K562 (cell line): ENCODE data around the gene MYH7B. TPM values are rescaled to one million over a fixed set of nuclear protein-coding genes. Genes with fewer than 3 reads are reported as not detected.

Experiments used
- ATAC-seq: fragments of 200-7000 bp; cut with Tn5 transposase; 3 replicates; pipeline ENCODE4 v1.9.1; 2020; ENCODE audit warnings: moderate library complexity
- BruUV-seq: library from RNA; stranded (reverse); fragments of 400-500 nt; replicated peaks from 2 replicates; lab custom pipeline; 2021; lab: Mats Ljungman, UMichigan
- CTCF ChIA-PET: fragments of 300-600 bp; formaldehyde crosslinking; extraction: SDS; loops from one replicate; lab custom pipeline; 2021; ENCODE audit warnings: low intra/inter-chr PET ratio; lab: Yijun Ruan, JAX
- POLR2A ChIA-PET: fragments of 300-600, 350-650 bp; sonication (Branson Sonifier 250); formaldehyde crosslinking; extraction: SDS; loops from one replicate; lab custom pipeline; 2021; ENCODE audit warnings: antibody characterized with exemption, inconsistent platforms; lab: Yijun Ruan, JAX
- DNase-seq, 4 experiments: peaks; one replicate each; pipeline versions ENCODE4 v3.0.0 to v3.0.0-alpha.2; 2011 to 2018; ENCODE audit warnings: low spot score in 3 of 4, mixed read lengths in 3 of 4; ENCODE audit errors: extremely low read depth in 1 of 4
- FAIRE-seq: peaks from 2 replicates; lab custom pipeline; 2011; peaks lifted over from hg19 to GRCh38; lab: Jason Lieb, UNC
- H2AFZ ChIP-seq: 2 replicates; pipeline ENCODE4 v1.6.0; 2011; ENCODE audit warnings: low read depth, low read length, control low read depth, inconsistent platforms
- H3K27ac ChIP-seq: fragments of 200-600 bp; 3 replicates; pipeline ENCODE4 v1.8.0; 2011; ENCODE audit warnings: low read depth, mild to moderate bottlenecking, control low read depth, inconsistent platforms, low read length, moderate library complexity, mixed read lengths; ENCODE audit errors: extremely low read depth
- H3K27me3 ChIP-seq, 2 experiments: fragments of 300-600 bp in 1 of 2; 2 replicates in 1 of 2; 3 replicates in 1 of 2; pipeline versions ENCODE4 v1.6.0 to v1.8.0; 2011; ENCODE audit warnings: inconsistent platforms in 2 of 2, low read length in 2 of 2, mild to moderate bottlenecking in 1 of 2, mixed read lengths in 1 of 2, moderate library complexity in 1 of 2; ENCODE audit not compliant: control insufficient read depth in 2 of 2, insufficient read depth in 2 of 2
- H3K36me3 ChIP-seq: fragments of 300-600 bp; 3 replicates; pipeline ENCODE4 v1.8.0; 2011; ENCODE audit warnings: mild to moderate bottlenecking, low read length, inconsistent platforms; ENCODE audit not compliant: control insufficient read depth, insufficient read depth
- H3K4me1 ChIP-seq, 2 experiments: fragments of 200-600 bp in 1 of 2; replicated peaks in 1 of 2; 2 replicates in 1 of 2; 3 replicates in 1 of 2; pipeline versions ENCODE4 v1.5.1 to v1.8.0; 2011; ENCODE audit warnings: inconsistent platforms in 2 of 2, low read length in 2 of 2, mild to moderate bottlenecking in 1 of 2, mixed read lengths in 1 of 2, moderate library complexity in 1 of 2; ENCODE audit not compliant: control insufficient read depth in 2 of 2, insufficient read depth in 2 of 2
- H3K4me2 ChIP-seq: 2 replicates; pipeline ENCODE4 v1.6.1; 2011; ENCODE audit warnings: low read length, control low read depth, inconsistent platforms, mixed read lengths; ENCODE audit not compliant: insufficient read depth
- H3K4me3 ChIP-seq: fragments of 200-600 bp; sonication (generic), shearing (Covaris generic); 2 replicates; pipeline ENCODE4 v1.5.1; 2016; ENCODE audit warnings: control low read depth, inconsistent platforms
- H3K79me2 ChIP-seq: fragments of 200-600 bp; 3 replicates; pipeline ENCODE4 v1.8.0; 2011; ENCODE audit warnings: low read length, inconsistent platforms; ENCODE audit not compliant: control insufficient read depth, insufficient read depth
- H3K9ac ChIP-seq, 2 experiments: 2 replicates each; pipeline versions ENCODE4 v1.6.0 to v1.6.1; 2011; ENCODE audit warnings: low read depth in 2 of 2, low read length in 2 of 2, control low read depth in 1 of 2, inconsistent platforms in 1 of 2, mild to moderate bottlenecking in 1 of 2, mixed read lengths in 1 of 2; ENCODE audit not compliant: insufficient read depth in 1 of 2
- H3K9me1 ChIP-seq: one replicate; pipeline ENCODE4 v1.6.0; 2011; ENCODE audit warnings: inconsistent platforms, mild to moderate bottlenecking, low read length, moderate library complexity; ENCODE audit not compliant: control insufficient read depth, insufficient read depth
- H3K9me3 ChIP-seq: replicated peaks from 2 replicates; pipeline ENCODE4 v1.5.1; 2011; ENCODE audit warnings: low read depth, low read length, inconsistent platforms; ENCODE audit not compliant: control insufficient read depth, insufficient read depth
- H4K20me1 ChIP-seq: replicated peaks from 2 replicates; pipeline ENCODE4 v1.6.1; 2011; ENCODE audit warnings: low read length, inconsistent platforms, mixed read lengths; ENCODE audit not compliant: control insufficient read depth, insufficient read depth
- CBFA2T2 ChIP-seq: fragments of 450-650 bp; conservative IDR thresholded peaks from 2 replicates; pipeline ENCODE4 v1.6.1; 2017; ENCODE audit warnings: mild to moderate bottlenecking
- KAT2B ChIP-seq: IDR thresholded peaks from one replicate; pipeline ENCODE4 v1.6.1; 2012; ENCODE audit warnings: low read depth, mild to moderate bottlenecking, control low read depth, inconsistent platforms, low read length, moderate library complexity
- MTA2 ChIP-seq: fragments of 450-650 bp; IDR thresholded peaks from 2 replicates; pipeline ENCODE4 v1.6.1; 2016; ENCODE audit warnings: low read depth
- SOX6 ChIP-seq: fragments of 450-650 bp; IDR thresholded peaks from 2 replicates; pipeline ENCODE4 v1.6.1; 2014; ENCODE audit warnings: mild to moderate bottlenecking
- TCFL5 ChIP-seq: fragments of 250-450 bp; sonication (Bioruptor Pico); conservative IDR thresholded peaks from 2 replicates; pipeline ENCODE4 v1.6.1; 2021; ENCODE audit warnings: mild to moderate bottlenecking, moderate library complexity, matching md5 sums
- ZNF3 ChIP-seq: fragments of 250-450 bp; sonication (Bioruptor Pico); IDR thresholded peaks from 2 replicates; pipeline ENCODE4 v1.5.0; 2021; ENCODE audit warnings: mild to moderate bottlenecking, moderate library complexity
- WGBS: fragments of 100-300 bp; shearing (Covaris generic); methylation state at CpG from one replicate; pipeline ENCODE4 v1.1.6; 2016; ENCODE audit warnings: low coverage, mixed read lengths; ENCODE audit not compliant: insufficient coverage; ENCODE audit errors: missing lambda C conversion rate; 5-methylcytosine and 5-hydroxymethylcytosine counted together
- in situ Hi-C: fragments of 300-500 bp; cut with MboI; formaldehyde crosslinking; loops from 4 replicates; pipeline ENCODE4 v1.15.0; 2018; ENCODE audit warnings: inconsistent platforms, mixed read lengths
- intact Hi-C: fragments of 100-400 bp; cut with micrococcal nuclease; formaldehyde crosslinking; loops from 2 replicates; pipeline ENCODE4 v1.14.2; 2022
- polyA plus RNA-seq, 8 experiments: library from polyadenylated mRNA; depleted of rRNA in 4 of 8; stranded (reverse) in 5 of 8; unstranded in 3 of 8; fragments of >200 nt; fragmentation: Nextera tagmentation in 2 of 8; fragmentation: Illumina TruSeq in 1 of 8; extraction: Ambion mirVana in 2 of 8; extraction: Trizol in 1 of 8; gene quantifications; 2 replicates each; pipeline versions ENCODE4 v1.2.1 to v1.2.3, GENCODE V29; 2011 to 2014; ENCODE audit warnings: inconsistent platforms in 1 of 8, missing spikeins in 1 of 8
- total RNA-seq, 7 experiments: library from RNA; depleted of rRNA in 6 of 7; stranded (reverse); fragments of >200 nt in 6 of 7; fragmentation: Illumina TruSeq in 2 of 7; extraction: Trizol in 2 of 7; gene quantifications; 2 replicates each; pipeline versions ENCODE4 v1.2.1 to v1.2.3, GENCODE V29; 2011 to 2021; ENCODE audit warnings: low replicate concordance in 1 of 7
- TF ChIP-seq, protein P1 (sequence below): IDR thresholded peaks from 2 replicates; pipeline ENCODE4 v1.6.1; 2011; ENCODE audit not compliant: insufficient read length; ENCODE audit errors: extremely low read depth

The MYH7B gene
- total and polyA plus RNA-seq, 9 of the 15 experiments (the other 6 are each of a cell fraction or from before 2014, with no cell fraction given) = 0.07 to 0.34 (median 0.13) TPM; not detected in 3

DNA sequence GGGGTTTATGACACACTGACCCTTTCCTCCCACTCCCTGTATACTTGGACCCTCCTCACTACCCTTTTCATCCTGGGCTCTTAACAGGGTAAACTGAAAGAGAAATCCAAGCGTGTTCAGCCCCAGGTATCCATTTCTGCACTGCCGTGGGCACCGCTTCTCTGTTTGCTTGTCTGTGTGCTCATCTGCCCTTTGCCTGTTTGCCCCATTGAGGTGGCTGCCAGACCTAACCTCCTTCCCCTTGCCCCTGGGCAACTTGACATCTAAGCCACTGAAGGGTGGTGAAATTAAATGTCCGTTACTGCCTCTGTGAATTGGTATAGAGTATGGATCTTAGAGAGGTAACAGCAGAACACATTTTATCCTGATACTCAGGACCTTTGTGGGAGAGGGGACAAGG lies 40.5 kb upstream of the MYH7B start:
- no peak overlapping the region for H3K27ac ChIP-seq
- ATAC-seq (no peak), FAIRE-seq (no peak), DNase-seq (no peak)
- H3K9me3 ChIP-seq = no peaks in the 10 kb centered on the region
- no peaks in the 10 kb centered on the region for H3K79me2 ChIP-seq
- TF ChIP-seq CBFA2T2 (no peak), MTA2 (no peak), KAT2B (no peak), SOX6 (no peak), TCFL5 (CRISPR knock-in tag) (no peak), ZNF3 (CRISPR knock-in tag) (no peak)
- TF ChIP-seq, protein P1, sequence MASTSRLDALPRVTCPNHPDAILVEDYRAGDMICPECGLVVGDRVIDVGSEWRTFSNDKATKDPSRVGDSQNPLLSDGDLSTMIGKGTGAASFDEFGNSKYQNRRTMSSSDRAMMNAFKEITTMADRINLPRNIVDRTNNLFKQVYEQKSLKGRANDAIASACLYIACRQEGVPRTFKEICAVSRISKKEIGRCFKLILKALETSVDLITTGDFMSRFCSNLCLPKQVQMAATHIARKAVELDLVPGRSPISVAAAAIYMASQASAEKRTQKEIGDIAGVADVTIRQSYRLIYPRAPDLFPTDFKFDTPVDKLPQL = no peak
- ChIA-PET CTCF (no interaction called here), POLR2A (interaction anchor here (0.5 kb wide), 1 partner anchor 11 kb away, joined by 4 read pairs; no protein-coding TSS in a partner anchor)
- H3K4me1 ChIP-seq = peaks cover 4 to 13% of the 10 kb centered on the region in 2 experiments; a peak in 3 of 5 replicates
- no peak overlapping the region for H3K4me3 ChIP-seq
- 89% methylated on average over 4 of the region's 4 CpGs for WGBS
- H2AFZ ChIP-seq = no peak overlapping the region
- H3K9me1 ChIP-seq = no peaks in the 10 kb centered on the region
- 0 out of 4 replicates have a peak overlapping the region, but pooled peaks of 1 of the 2 experiments have one; percentile 48 for H3K9ac ChIP-seq
- no peaks in the 10 kb centered on the region for H3K27me3 ChIP-seq
- H4K20me1 ChIP-seq = no peaks in the 10 kb centered on the region; the same call in 1 of the 2 replicates
- in situ Hi-C loops = no loop called here
- H3K4me2 ChIP-seq = no peak overlapping the region
- intact Hi-C loops = no loop called here
- no TSS peak for BruUV-seq
- H3K36me3 ChIP-seq = peaks cover 67% of the 10 kb centered on the region
